Measurements from ENCODE around the gene FOXP1.

GRCh38 chr3:71309886-71310285, 273.6 kb downstream of the FOXP1 start:
- TF ChIP-seq, protein P1, sequence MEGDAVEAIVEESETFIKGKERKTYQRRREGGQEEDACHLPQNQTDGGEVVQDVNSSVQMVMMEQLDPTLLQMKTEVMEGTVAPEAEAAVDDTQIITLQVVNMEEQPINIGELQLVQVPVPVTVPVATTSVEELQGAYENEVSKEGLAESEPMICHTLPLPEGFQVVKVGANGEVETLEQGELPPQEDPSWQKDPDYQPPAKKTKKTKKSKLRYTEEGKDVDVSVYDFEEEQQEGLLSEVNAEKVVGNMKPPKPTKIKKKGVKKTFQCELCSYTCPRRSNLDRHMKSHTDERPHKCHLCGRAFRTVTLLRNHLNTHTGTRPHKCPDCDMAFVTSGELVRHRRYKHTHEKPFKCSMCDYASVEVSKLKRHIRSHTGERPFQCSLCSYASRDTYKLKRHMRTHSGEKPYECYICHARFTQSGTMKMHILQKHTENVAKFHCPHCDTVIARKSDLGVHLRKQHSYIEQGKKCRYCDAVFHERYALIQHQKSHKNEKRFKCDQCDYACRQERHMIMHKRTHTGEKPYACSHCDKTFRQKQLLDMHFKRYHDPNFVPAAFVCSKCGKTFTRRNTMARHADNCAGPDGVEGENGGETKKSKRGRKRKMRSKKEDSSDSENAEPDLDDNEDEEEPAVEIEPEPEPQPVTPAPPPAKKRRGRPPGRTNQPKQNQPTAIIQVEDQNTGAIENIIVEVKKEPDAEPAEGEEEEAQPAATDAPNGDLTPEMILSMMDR (IDR thresholded peaks at IDR 0.05): no peak
- no peak for TF ChIP-seq EP300 (IDR thresholded peaks at IDR 0.05)
